GM15510 (cell line): ENCODE data around the gene GLS.
A peak's percentile ranks its signal among the peaks of the same experiment; 100 is the strongest.

Source experiments
- POLR2A ChIP-seq: IDR thresholded peaks from 3 replicates; pipeline ENCODE4 v1.6.1; 2011; ENCODE audit warnings: borderline replicate concordance; ENCODE audit not compliant: insufficient read length; ENCODE audit errors: extremely low read depth

The GLS gene

GRCh38 chr2:190935054-190935453 is 54.4 kb downstream of the GLS start:
- TF ChIP-seq POLR2A = no peak

GRCh38 chr2:190938771-190939335 is 58.2 kb downstream of the GLS start:
- TF ChIP-seq POLR2A = no peak

GRCh38 chr2:190940454-190940853 is 59.8 kb downstream of the GLS start:
- no peak for TF ChIP-seq POLR2A

- TF ChIP-seq POLR2A = no peak
Measured at GRCh38 chr2:190941571-190941970, 61.0 kb downstream of the GLS start.

- TF ChIP-seq POLR2A = no peak
Measured at GRCh38 chr2:190942697-190943096, 62.1 kb downstream of the GLS start.

- no peak for TF ChIP-seq POLR2A
Measured at GRCh38 chr2:190943706-190944105, 63.1 kb downstream of the GLS start.

GRCh38 chr2:190947141-190947540 is 66.5 kb downstream of the GLS start:
- no peak for TF ChIP-seq POLR2A

GRCh38 chr2:190947711-190948251 is 67.2 kb downstream of the GLS start:
- TF ChIP-seq POLR2A = no peak

- no peak for TF ChIP-seq POLR2A
Measured at GRCh38 chr2:190948671-190949070, 68.0 kb downstream of the GLS start.

GRCh38 chr2:190950566-190950991 is 70.0 kb downstream of the GLS start:
- no peak for TF ChIP-seq POLR2A

GRCh38 chr2:190953257-190953656 is 72.6 kb downstream of the GLS start:
- TF ChIP-seq POLR2A = no peak

- peak; percentile 30 for TF ChIP-seq POLR2A
Measured at GRCh38 chr2:190959911-190960788, 79.5 kb downstream of the GLS start.

GRCh38 chr2:190961918-190962487 is 81.4 kb downstream of the GLS start:
- TF ChIP-seq POLR2A = no peak

- no peak for TF ChIP-seq POLR2A
Measured at GRCh38 chr2:190963088-190963487, 82.5 kb downstream of the GLS start.

- peak; percentile 30 for TF ChIP-seq POLR2A
Measured at GRCh38 chr2:190964170-190964795, 83.7 kb downstream of the GLS start.
